ENCODE measurements around the gene LITAF.

LITAF gene

GRCh38 chr16:11586378-11586855 is 302 bp downstream of the LITAF start:
- peak overlapping the region; percentile 49 for H3K4me3 ChIP-seq (ENCODE audit: insufficient read depth, low read length, poor library complexity, severe bottlenecking)
- no peak overlapping the region for H3K27ac ChIP-seq (ENCODE audit: low read depth, low read length)
- H3K4me2 ChIP-seq (ENCODE audit: low read depth, low read length, poor library complexity, severe bottlenecking): peak overlapping the region; percentile 58
- H4K20me1 ChIP-seq (ENCODE audit: low read depth, low read length): no peaks in the 10 kb centered on the region
- peak overlapping the region; percentile 60 for H3K9ac ChIP-seq (ENCODE audit: low read length)
- H3K9me3 ChIP-seq (ENCODE audit: insufficient read depth, low read length): no peaks in the 10 kb centered on the region
- H2AFZ ChIP-seq (ENCODE audit: low read depth, low read length, severe bottlenecking): peak overlapping the region; percentile 38
- no peaks in the 10 kb centered on the region for H3K36me3 ChIP-seq (ENCODE audit: low read length)
- no peaks in the 10 kb centered on the region for H3K9me2 ChIP-seq (replicated peaks; ENCODE audit: insufficient read depth, low read length)
- TF ChIP-seq CTCF (IDR thresholded peaks at IDR 0.05; ENCODE audit: insufficient read depth, low read length, poor library complexity, severe bottlenecking) (no peak), EZH2phosphoT487 (conservative IDR thresholded peaks at IDR 0.05; ENCODE audit: low read length) (no peak)
- no peaks in the 10 kb centered on the region for H3K79me2 ChIP-seq (ENCODE audit: insufficient read depth, low read length)
- H3F3A ChIP-seq (ENCODE audit: insufficient read depth): 0 out of 2 replicates have a peak, but pooled peaks cover 13% of the 10 kb centered on the region
- no peaks in the 10 kb centered on the region for H3K27me3 ChIP-seq (ENCODE audit: low read length)

- Histone ChIP-seq H3K4me2 (ENCODE audit: low read depth, low read length, poor library complexity, severe bottlenecking) (peak overlapping the region; percentile 58), H3K27me3 (ENCODE audit: low read length) (no peaks in the 10 kb centered on the region), H3K4me3 (ENCODE audit: insufficient read depth, low read length, poor library complexity, severe bottlenecking) (no peak overlapping the region), H3K9me3 (ENCODE audit: insufficient read depth, low read length) (no peaks in the 10 kb centered on the region), H3K27ac (ENCODE audit: low read depth, low read length) (no peak overlapping the region), H3K36me3 (ENCODE audit: low read length) (no peaks in the 10 kb centered on the region), H2AFZ (ENCODE audit: low read depth, low read length, severe bottlenecking) (no peak overlapping the region), H3K9me2 (replicated peaks; ENCODE audit: insufficient read depth, low read length) (no peaks in the 10 kb centered on the region), H3F3A (ENCODE audit: insufficient read depth) (0 out of 2 replicates have a peak, but pooled peaks cover 13% of the 10 kb centered on the region), H3K79me2 (ENCODE audit: insufficient read depth, low read length) (no peaks in the 10 kb centered on the region), H4K20me1 (ENCODE audit: low read depth, low read length) (no peaks in the 10 kb centered on the region), H3K9ac (ENCODE audit: low read length) (peak overlapping the region; percentile 60; the same call in 1 of the 2 replicates)
- no peak for TF ChIP-seq EZH2phosphoT487 (conservative IDR thresholded peaks at IDR 0.05; ENCODE audit: low read length)
- TF ChIP-seq CTCF (IDR thresholded peaks at IDR 0.05; ENCODE audit: insufficient read depth, low read length, poor library complexity, severe bottlenecking): no peak
These were observed 1.0 kb downstream of the LITAF start for GRCh38 chr16:11585460-11586377.

- Histone ChIP-seq H3K4me2 (ENCODE audit: low read depth, low read length, poor library complexity, severe bottlenecking) (peak overlapping the region; percentile 29), H2AFZ (ENCODE audit: low read depth, low read length, severe bottlenecking) (no peak overlapping the region), H3K9ac (ENCODE audit: low read length) (no peak overlapping the region), H3F3A (ENCODE audit: insufficient read depth) (0 out of 2 replicates have a peak, but pooled peaks cover 10% of the 10 kb centered on the region), H4K20me1 (ENCODE audit: low read depth, low read length) (no peaks in the 10 kb centered on the region), H3K27me3 (ENCODE audit: low read length) (no peaks in the 10 kb centered on the region; the same call in 1 of the 2 replicates), H3K9me2 (replicated peaks; ENCODE audit: insufficient read depth, low read length) (no peaks in the 10 kb centered on the region), H3K79me2 (ENCODE audit: insufficient read depth, low read length) (no peaks in the 10 kb centered on the region), H3K9me3 (ENCODE audit: insufficient read depth, low read length) (no peaks in the 10 kb centered on the region), H3K4me3 (ENCODE audit: insufficient read depth, low read length, poor library complexity, severe bottlenecking) (no peak overlapping the region), H3K27ac (ENCODE audit: low read depth, low read length) (no peak overlapping the region), H3K36me3 (ENCODE audit: low read length) (no peaks in the 10 kb centered on the region)
- TF ChIP-seq EZH2phosphoT487 (conservative IDR thresholded peaks at IDR 0.05; ENCODE audit: low read length) (no peak), CTCF (IDR thresholded peaks at IDR 0.05; ENCODE audit: insufficient read depth, low read length, poor library complexity, severe bottlenecking) (no peak)
These were observed 2.7 kb downstream of the LITAF start for GRCh38 chr16:11583889-11584565.

Measured in SU-DHL-6 (cell line).